Inflammatory macrophage treated with lipopolysaccharide for 4 hours (primary cell): ENCODE measurements around the gene TARBP2.
"Not testable (repeated sequence)": the region's sequence is repeated elsewhere in the genome, so short reads cannot be mapped to it uniquely, and the experiment has no call there.

ENCODE experiments used
- DNase-seq: peaks from one replicate; pipeline ENCODE4 v3.0.0-alpha.2; 2020

TARBP2 gene

GRCh38 chr12:53476769-53477209, 24.3 kb upstream of the TARBP2 start:
- DNase-seq, result no peak

- no peak for DNase-seq
Observed at GRCh38 chr12:53478865-53479264, 22.2 kb upstream of the TARBP2 start.

GRCh38 chr12:53479331-53479730, 21.8 kb upstream of the TARBP2 start:
- no peak for DNase-seq

GRCh38 chr12:53480491-53481442, 20.3 kb upstream of the TARBP2 start:
- no peak for DNase-seq

GRCh38 chr12:53481458-53481857, 19.6 kb upstream of the TARBP2 start:
- DNase-seq, result not testable (repeated sequence)

- no peak for DNase-seq
Observed at GRCh38 chr12:53481939-53482586, 19.0 kb upstream of the TARBP2 start.

- DNase-seq, result no peak
Observed at GRCh38 chr12:53482626-53483168, 18.4 kb upstream of the TARBP2 start.

- DNase-seq, result no peak
Observed at GRCh38 chr12:53483225-53483978, 17.7 kb upstream of the TARBP2 start.

- DNase-seq, result no peak
Observed at GRCh38 chr12:53483979-53484377, 17.1 kb upstream of the TARBP2 start.

- DNase-seq, result no peak
Observed at GRCh38 chr12:53484686-53485575, 16.2 kb upstream of the TARBP2 start.

- no peak for DNase-seq
Observed at GRCh38 chr12:53485955-53486735, 14.9 kb upstream of the TARBP2 start.

- DNase-seq, result no peak
Observed at GRCh38 chr12:53486736-53487487, 14.2 kb upstream of the TARBP2 start.

GRCh38 chr12:53489242-53489864, 11.7 kb upstream of the TARBP2 start:
- DNase-seq, result no peak

- no peak for DNase-seq
Observed at GRCh38 chr12:53492188-53492587, 8.9 kb upstream of the TARBP2 start.

- DNase-seq, result peak; percentile 83
Observed at GRCh38 chr12:53492830-53493609, 8.1 kb upstream of the TARBP2 start.

GRCh38 chr12:53493610-53494391, 7.3 kb upstream of the TARBP2 start:
- no peak for DNase-seq

GRCh38 chr12:53495903-53496751, 5.0 kb upstream of the TARBP2 start:
- peak; percentile 48 for DNase-seq
